A673 (cell line): ENCODE measurements around the gene GPD2.

Experiments
- CTCF ChIP-seq: fragments of 300-800, 200-600 bp; sonication (generic); conservative IDR thresholded peaks from 2 replicates; pipeline ENCODE4 v1.5.1; 2017; ENCODE audit warnings: low read depth, mild to moderate bottlenecking, antibody characterized with exemption, low read length, moderate library complexity, mixed read lengths
- EZH2 ChIP-seq: fragments of 200-600 bp; sonication (generic); IDR thresholded peaks from 2 replicates; pipeline ENCODE4 v1.6.1; 2017; ENCODE audit warnings: borderline replicate concordance, low read depth, mild to moderate bottlenecking, mixed read lengths, antibody characterized with exemption, low read length; ENCODE audit not compliant: poor library complexity, severe bottlenecking

GRCh38 chr2:156472686-156473085, 36.5 kb downstream of the GPD2 start:
- no peak for TF ChIP-seq CTCF
- no peak for TF ChIP-seq EZH2
